ENCODE data around the gene INKA2. TPM values are rescaled to one million over a fixed set of nuclear protein-coding genes. Genes with fewer than 3 reads are reported as not detected.

Gene INKA2
- total RNA-seq, 1 donor = 3.6 TPM

- Histone ChIP-seq H3K4me1 (ENCODE audit: insufficient read depth, low read length) (peaks cover 7% of the 10 kb centered on the region), H3K9me3 (ENCODE audit: low read depth, low read length) (no peaks in the 10 kb centered on the region), H4K20me1 (ENCODE audit: insufficient read depth, low read length) (no peaks in the 10 kb centered on the region), H3K27me3 (ENCODE audit: insufficient read depth, low read length) (no peaks in the 10 kb centered on the region), H3K4me3 (ENCODE audit: insufficient read depth, low read length) (no peak overlapping the region), H3K36me3 (ENCODE audit: insufficient read depth, low read length) (peaks cover 8% of the 10 kb centered on the region), H2AFZ (ENCODE audit: low read length) (no peak overlapping the region), H3K4me2 (ENCODE audit: insufficient read depth, low read length) (no peak overlapping the region), H3K79me2 (ENCODE audit: insufficient read depth, low read length) (peaks cover 29% of the 10 kb centered on the region), H3K27ac (ENCODE audit: low read depth, low read length) (peak overlapping the region; percentile 1)
- TF ChIP-seq CTCF (IDR thresholded peaks at IDR 0.05; ENCODE audit: extremely low read depth, low read depth, low read length) = no peak
- peak; percentile 73 for DNase-seq (ENCODE audit: insufficient read length, low spot score, missing footprints)
These were observed 48.9 kb downstream of the INKA2 start for GRCh38 chr1:111690306-111690617.

Small RNA genes lying within 50 kb of the gene (small RNA-seq; reads per million reads assigned to genes)
- gene INKA2 = 0.37 reads per million

Other genes with a start within 250 kb of the INKA2 start
- gene ADORA3, start 235.8 kb downstream of the INKA2 start, total RNA-seq = not detected in 2 replicates
- 0.29 TPM in 1 of 2 replicates, not detected in the other for gene TMIGD3, start 235.8 kb downstream of the INKA2 start, total RNA-seq
- gene RAP1A, start 119.6 kb downstream of the INKA2 start, total RNA-seq = 17.0 and 19.7 TPM in 2 replicates
- gene DDX20, start 16.5 kb upstream of the INKA2 start, total RNA-seq = 15.6 and 19.2 TPM in 2 replicates

Data from osteoblast (primary cell).